ENCODE measurements around the gene ARMH3. TPM values are rescaled to one million over a fixed set of nuclear protein-coding genes. Genes with fewer than 3 reads are reported as not detected.
A peak's percentile ranks its signal among the peaks of the same experiment; 100 is the strongest.

The ARMH3 gene
- total RNA-seq, 5 donors from 2014 or later (not counting 1 experiment from before 2014, with no cell fraction given): 26.4 to 30.0 (median 27.2) TPM

DNA sequence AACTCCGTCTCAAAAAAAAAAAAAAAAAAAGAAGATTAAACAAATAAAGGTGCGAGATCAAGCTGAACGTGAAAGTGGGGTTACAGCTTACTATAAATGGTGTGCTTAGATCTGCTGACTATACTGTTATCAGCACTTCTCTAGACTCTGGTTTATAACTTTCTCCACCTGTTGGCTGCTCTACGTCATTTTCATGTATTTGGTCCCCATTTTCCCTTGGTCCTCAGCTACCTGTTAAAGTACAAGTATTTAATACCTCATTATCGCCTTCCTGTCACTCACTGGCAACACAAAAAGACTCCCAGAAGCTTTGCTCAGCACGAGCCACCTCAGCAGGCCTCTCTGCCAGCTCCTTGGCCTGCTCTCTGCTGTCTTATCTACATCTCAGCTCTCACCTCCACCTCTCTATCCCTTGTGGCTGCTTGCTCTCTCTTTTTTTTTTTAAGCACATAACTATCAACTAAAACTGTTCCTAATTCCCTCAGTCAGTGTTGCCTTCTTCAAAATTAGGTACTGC, 95.0 kb downstream of the ARMH3 start:
- Mint-ChIP-seq H3K4me1 (peaks cover 0 to 6% (median 0%) of the 10 kb centered on the region in 3 donors), H3K9me3 (no peaks in the 10 kb centered on the region), H3K27me3 (no peaks in the 10 kb centered on the region), H3K27ac (no peak overlapping the region), H3K4me3 (no peak overlapping the region), H3K36me3 (peaks cover 47% of the 10 kb centered on the region)
- ChIA-PET CTCF (interaction anchor here (0.5 to 0.7 kb wide), 4 partner anchors 32 to 535 kb away, joined by 3 to 4 read pairs (median 3); no protein-coding TSS in a partner anchor), POLR2A (no interaction called here)
- no peak for ATAC-seq (replicated peaks in 1 of 4)
- DNase-seq: no peak
- Histone ChIP-seq H3K9me3 (no peaks in the 10 kb centered on the region), H3K27ac (ENCODE audit: low read length) (no peak overlapping the region), H3K4me1 (ENCODE audit: control insufficient read depth in 1 of 2, extremely low read depth in 1 of 2, insufficient read depth in 2 of 2, low read length in 2 of 2) (no peaks in the 10 kb centered on the region), H3K4me3 (ENCODE audit: control insufficient read depth in 1 of 2, extremely low read depth in 1 of 2, low read length in 1 of 2) (no peak overlapping the region), H3K36me3 (ENCODE audit: control insufficient read depth in 2 of 2, extremely low read depth in 1 of 2, insufficient read depth in 1 of 2, low read length in 1 of 2) (peaks cover 3 to 21% of the 10 kb centered on the region in 2 donors), H3K27me3 (replicated peaks in 1 of 2; ENCODE audit: control insufficient read depth in 2 of 2, extremely low read depth in 1 of 2, insufficient read depth in 2 of 2, low read length in 1 of 2) (no peaks in the 10 kb centered on the region)
- 83% methylated on average over 3 of the region's 6 CpGs for WGBS (ENCODE audit: insufficient coverage)

DNA sequence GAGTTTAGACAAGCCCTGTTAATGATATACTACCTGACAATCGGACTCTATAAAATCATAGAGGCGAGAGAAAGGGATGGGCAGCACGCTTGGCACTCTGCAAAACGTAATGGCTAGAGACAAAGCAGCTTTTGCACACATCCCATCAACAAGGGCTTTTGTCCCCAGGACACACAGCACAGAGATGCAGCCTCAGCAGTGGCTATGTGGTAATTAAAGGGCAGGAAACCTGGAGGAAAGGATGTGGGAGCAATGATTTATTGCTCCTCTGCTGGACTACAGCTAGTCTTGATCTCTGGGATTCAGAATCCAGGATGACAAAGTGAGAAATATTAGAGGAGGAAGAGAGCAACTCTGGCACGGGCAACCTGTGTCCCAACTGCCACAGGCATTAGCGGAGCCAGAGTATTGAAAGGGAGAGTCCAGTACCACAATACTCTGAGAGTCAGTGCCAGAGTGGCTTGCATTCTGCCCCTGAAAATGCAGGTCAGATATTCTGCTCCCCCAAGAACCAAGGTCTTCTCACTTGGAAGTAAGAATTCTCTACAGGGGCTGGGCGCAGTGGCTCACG, 96.5 kb downstream of the ARMH3 start:
- peaks cover 3 to 33% of the 10 kb centered on the region in 2 donors for H3K36me3 ChIP-seq (ENCODE audit: control insufficient read depth in 2 of 2, extremely low read depth in 1 of 2, insufficient read depth in 1 of 2, low read length in 1 of 2)
- no peaks in the 10 kb centered on the region for H3K9me3 Mint-ChIP-seq
- WGBS (ENCODE audit: insufficient coverage): 95% methylated on average over 4 of the region's 8 CpGs
- H3K4me1 Mint-ChIP-seq: no peaks in the 10 kb centered on the region
- no peak for DNase-seq
- no peaks in the 10 kb centered on the region for H3K27me3 Mint-ChIP-seq
- no peaks in the 10 kb centered on the region for H3K9me3 ChIP-seq
- CTCF ChIA-PET: interaction anchor here in 1 of 2 donors (0.6 kb wide), 1 partner anchor 46 kb away, joined by 3 read pairs; no protein-coding TSS in a partner anchor
- H3K4me3 Mint-ChIP-seq: no peak overlapping the region
- H3K27me3 ChIP-seq (replicated peaks in 1 of 2; ENCODE audit: control insufficient read depth in 2 of 2, extremely low read depth in 1 of 2, insufficient read depth in 2 of 2, low read length in 1 of 2): no peaks in the 10 kb centered on the region
- H3K27ac Mint-ChIP-seq: peak overlapping the region in 1 of 2 donors; percentile 25
- no peaks in the 10 kb centered on the region for H3K4me1 ChIP-seq (ENCODE audit: control insufficient read depth in 1 of 2, extremely low read depth in 1 of 2, insufficient read depth in 2 of 2, low read length in 2 of 2)
- H3K36me3 Mint-ChIP-seq: peaks cover 55% of the 10 kb centered on the region
- POLR2A ChIA-PET: no interaction called here
- ATAC-seq (replicated peaks in 1 of 4): no peak
- no peak overlapping the region for H3K4me3 ChIP-seq (ENCODE audit: control insufficient read depth in 1 of 2, extremely low read depth in 1 of 2, low read length in 1 of 2)
- H3K27ac ChIP-seq (ENCODE audit: low read length): no peak overlapping the region

DNA sequence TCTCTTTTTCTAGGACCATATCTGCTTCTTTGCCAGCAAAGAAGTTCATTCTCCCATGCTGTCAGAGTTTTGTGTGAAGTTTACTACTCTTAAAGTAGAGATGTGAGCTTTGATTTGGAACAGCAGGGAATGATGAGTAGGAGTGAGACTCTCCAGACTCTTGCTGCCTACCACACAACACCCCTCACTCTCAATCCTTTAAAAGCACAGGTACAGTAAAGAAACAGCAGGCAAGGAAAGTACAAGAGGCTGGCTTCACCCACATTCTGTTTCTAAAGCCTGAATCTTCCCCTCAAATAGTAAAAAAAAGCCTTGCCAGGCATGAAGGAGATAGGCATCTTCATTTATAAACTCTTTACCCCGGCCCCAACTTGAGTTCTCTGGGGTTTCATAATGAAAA, 97.3 kb downstream of the ARMH3 start:
- Histone ChIP-seq H3K27ac (ENCODE audit: low read length) (no peak overlapping the region), H3K27me3 (replicated peaks in 1 of 2; ENCODE audit: control insufficient read depth in 2 of 2, extremely low read depth in 1 of 2, insufficient read depth in 2 of 2, low read length in 1 of 2) (no peaks in the 10 kb centered on the region), H3K9me3 (no peaks in the 10 kb centered on the region), H3K36me3 (ENCODE audit: control insufficient read depth in 2 of 2, extremely low read depth in 1 of 2, insufficient read depth in 1 of 2, low read length in 1 of 2) (peaks cover 3 to 39% of the 10 kb centered on the region in 2 donors), H3K4me1 (ENCODE audit: control insufficient read depth in 1 of 2, extremely low read depth in 1 of 2, insufficient read depth in 2 of 2, low read length in 2 of 2) (no peaks in the 10 kb centered on the region), H3K4me3 (ENCODE audit: control insufficient read depth in 1 of 2, extremely low read depth in 1 of 2, low read length in 1 of 2) (no peak overlapping the region)
- no peaks in the 10 kb centered on the region for H3K27me3 Mint-ChIP-seq
- peaks cover 61% of the 10 kb centered on the region for H3K36me3 Mint-ChIP-seq
- CTCF ChIA-PET: interaction anchor here in 1 of 2 donors (0.6 kb wide), 1 partner anchor 46 kb away, joined by 3 read pairs; no protein-coding TSS in a partner anchor
- WGBS (ENCODE audit: insufficient coverage): no CpG with 5 or more reads among the region's 1 CpG
- no peaks in the 10 kb centered on the region for H3K4me1 Mint-ChIP-seq
- POLR2A ChIA-PET: interaction anchor here in 1 of 2 donors (0.6 to 1.1 kb wide), 2 partner anchors 22 to 137 kb away, joined by 3 to 5 read pairs; no protein-coding TSS in a partner anchor
- H3K27ac Mint-ChIP-seq: peak overlapping the region in 1 of 2 donors; percentile 25
- DNase-seq: no peak
- H3K4me3 Mint-ChIP-seq: no peak overlapping the region
- no peaks in the 10 kb centered on the region for H3K9me3 Mint-ChIP-seq
- no peak for ATAC-seq (replicated peaks in 1 of 4)

DNA sequence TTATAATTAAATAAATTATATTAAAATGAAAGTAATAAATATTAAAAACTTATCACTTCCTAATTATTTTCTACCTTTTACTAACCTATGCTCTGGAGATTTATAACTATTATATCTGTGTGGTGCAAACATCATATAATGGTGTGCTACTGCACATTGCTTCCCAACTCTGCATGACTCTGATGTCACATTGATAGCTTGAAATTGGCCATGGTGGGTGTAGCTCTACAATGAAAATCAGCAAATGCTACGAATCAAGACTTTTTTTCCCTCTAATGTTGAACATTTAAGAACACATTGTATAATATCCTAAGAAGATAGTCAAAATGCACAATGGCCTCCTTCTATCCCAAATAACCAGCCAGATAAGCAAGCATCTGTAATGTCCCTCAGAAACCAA, 99.1 kb downstream of the ARMH3 start:
- Mint-ChIP-seq H3K9me3 (peaks cover 0 to 4% (median 0%) of the 10 kb centered on the region in 3 donors), H3K27ac (no peak overlapping the region), H3K36me3 (peaks cover 69% of the 10 kb centered on the region), H3K4me3 (no peak overlapping the region), H3K27me3 (no peaks in the 10 kb centered on the region), H3K4me1 (no peaks in the 10 kb centered on the region)
- no peak overlapping the region for H3K4me3 ChIP-seq (ENCODE audit: control insufficient read depth in 1 of 2, extremely low read depth in 1 of 2, low read length in 1 of 2)
- WGBS (ENCODE audit: insufficient coverage): no CpG with 5 or more reads among the region's 1 CpG
- POLR2A ChIA-PET: no interaction called here
- ATAC-seq (replicated peaks in 1 of 4) (no peak), DNase-seq (no peak)
- CTCF ChIA-PET: no interaction called here
- no peak overlapping the region for H3K27ac ChIP-seq (ENCODE audit: low read length)
- no peaks in the 10 kb centered on the region for H3K9me3 ChIP-seq
- no peaks in the 10 kb centered on the region for H3K4me1 ChIP-seq (ENCODE audit: control insufficient read depth in 1 of 2, extremely low read depth in 1 of 2, insufficient read depth in 2 of 2, low read length in 2 of 2)
- peaks cover 3 to 39% of the 10 kb centered on the region in 2 donors for H3K36me3 ChIP-seq (ENCODE audit: control insufficient read depth in 2 of 2, extremely low read depth in 1 of 2, insufficient read depth in 1 of 2, low read length in 1 of 2)
- no peaks in the 10 kb centered on the region for H3K27me3 ChIP-seq (replicated peaks in 1 of 2; ENCODE audit: control insufficient read depth in 2 of 2, extremely low read depth in 1 of 2, insufficient read depth in 2 of 2, low read length in 1 of 2)

DNA sequence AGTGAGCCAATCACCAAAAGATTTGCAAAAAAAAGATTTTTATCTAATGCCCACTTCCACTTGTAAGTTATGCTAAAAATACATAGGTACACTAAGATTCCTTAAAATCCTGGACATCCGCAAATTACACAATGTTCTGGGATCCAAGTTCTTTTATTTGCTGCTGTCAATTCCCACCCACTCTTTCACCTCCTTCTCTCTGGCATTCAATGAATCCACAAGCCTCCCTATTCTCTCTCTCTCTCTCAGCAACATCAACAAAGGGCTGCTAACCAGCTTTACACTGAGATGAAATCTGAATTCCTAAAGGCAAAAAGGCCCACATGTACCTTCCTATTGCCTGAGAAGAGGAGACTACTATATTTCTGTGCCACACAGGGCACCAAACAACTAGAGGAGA, 99.9 kb downstream of the ARMH3 start:
- H3K4me1 ChIP-seq (ENCODE audit: control insufficient read depth in 1 of 2, extremely low read depth in 1 of 2, insufficient read depth in 2 of 2, low read length in 2 of 2): no peaks in the 10 kb centered on the region
- H3K36me3 Mint-ChIP-seq: peaks cover 71% of the 10 kb centered on the region
- H3K4me3 ChIP-seq (ENCODE audit: control insufficient read depth in 1 of 2, extremely low read depth in 1 of 2, low read length in 1 of 2): no peak overlapping the region
- WGBS (ENCODE audit: insufficient coverage): 100% methylated on average over 1 of the region's 1 CpG
- DNase-seq (no peak), ATAC-seq (replicated peaks in 1 of 4) (no peak)
- peaks cover 3 to 39% of the 10 kb centered on the region in 2 donors for H3K36me3 ChIP-seq (ENCODE audit: control insufficient read depth in 2 of 2, extremely low read depth in 1 of 2, insufficient read depth in 1 of 2, low read length in 1 of 2)
- ChIA-PET POLR2A (no interaction called here), CTCF (interaction anchor here in 1 of 2 donors (0.6 kb wide), 1 partner anchor 19 kb away, joined by 3 read pairs; no protein-coding TSS in a partner anchor)
- H3K27ac ChIP-seq (ENCODE audit: low read length): no peak overlapping the region
- H3K4me1 Mint-ChIP-seq: no peaks in the 10 kb centered on the region
- no peak overlapping the region for H3K27ac Mint-ChIP-seq
- peaks cover 0 to 4% (median 0%) of the 10 kb centered on the region in 3 donors for H3K9me3 Mint-ChIP-seq
- H3K9me3 ChIP-seq: no peaks in the 10 kb centered on the region
- no peak overlapping the region for H3K4me3 Mint-ChIP-seq
- no peaks in the 10 kb centered on the region for H3K27me3 ChIP-seq (replicated peaks in 1 of 2; ENCODE audit: control insufficient read depth in 2 of 2, extremely low read depth in 1 of 2, insufficient read depth in 2 of 2, low read length in 1 of 2)
- no peaks in the 10 kb centered on the region for H3K27me3 Mint-ChIP-seq

DNA sequence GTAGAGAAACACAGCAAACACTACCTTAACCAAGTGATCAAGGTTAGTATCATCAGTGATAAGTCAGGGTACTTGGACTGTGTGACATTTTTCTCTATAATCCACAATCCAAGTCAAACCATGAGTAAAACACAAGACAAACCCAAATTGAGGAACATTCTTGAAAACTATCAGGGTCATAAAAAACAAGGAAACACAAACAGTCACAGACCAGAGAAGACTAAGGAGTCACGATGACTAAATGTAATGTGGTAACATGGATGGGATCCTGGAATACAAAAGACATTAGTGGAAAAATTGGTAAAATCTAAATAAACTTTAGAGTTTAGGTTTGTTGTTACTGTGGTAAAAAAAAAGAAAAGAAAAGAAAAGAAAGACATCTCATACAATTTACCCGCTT, 103.8 kb downstream of the ARMH3 start:
- no peak overlapping the region for H3K4me3 Mint-ChIP-seq
- peak overlapping the region in 1 of 2 donors; percentile 10 for H3K27ac Mint-ChIP-seq
- ChIA-PET POLR2A (no interaction called here), CTCF (no interaction called here)
- Histone ChIP-seq H3K4me3 (ENCODE audit: control insufficient read depth in 1 of 2, extremely low read depth in 1 of 2, low read length in 1 of 2) (no peak overlapping the region), H3K27ac (ENCODE audit: low read length) (no peak overlapping the region), H3K27me3 (replicated peaks in 1 of 2; ENCODE audit: control insufficient read depth in 2 of 2, extremely low read depth in 1 of 2, insufficient read depth in 2 of 2, low read length in 1 of 2) (no peaks in the 10 kb centered on the region), H3K36me3 (ENCODE audit: control insufficient read depth in 2 of 2, extremely low read depth in 1 of 2, insufficient read depth in 1 of 2, low read length in 1 of 2) (peaks cover 0 to 44% of the 10 kb centered on the region in 2 donors), H3K4me1 (ENCODE audit: control insufficient read depth in 1 of 2, extremely low read depth in 1 of 2, insufficient read depth in 2 of 2, low read length in 2 of 2) (no peaks in the 10 kb centered on the region), H3K9me3 (peaks cover 7% of the 10 kb centered on the region)
- WGBS (ENCODE audit: insufficient coverage): no CpG with 5 or more reads among the region's 2 CpGs
- no peak for ATAC-seq (replicated peaks in 1 of 4)
- no peaks in the 10 kb centered on the region for H3K27me3 Mint-ChIP-seq
- H3K36me3 Mint-ChIP-seq: peaks cover 84% of the 10 kb centered on the region
- H3K9me3 Mint-ChIP-seq: peaks cover 4 to 23% (median 16%) of the 10 kb centered on the region in 3 donors
- DNase-seq: no peak
- H3K4me1 Mint-ChIP-seq: no peaks in the 10 kb centered on the region
